Stomach (tissue), 4 donors: ENCODE results near the gene RRAGD.

Experiments
- CTCF ChIP-seq, 7 experiments: fragments of 450-650 bp in 4 of 7; fragments of 200-600 bp in 3 of 7; sonication (generic) in 3 of 7; IDR thresholded peaks; one replicate each; pipeline ENCODE4 v1.5.1; 2016 to 2019; ENCODE audit warnings: antibody characterized with exemption in 7 of 7, control low read depth in 2 of 7, mild to moderate bottlenecking in 1 of 7
- EP300 ChIP-seq: sonication (generic); formaldehyde crosslinking; IDR thresholded peaks from one replicate; pipeline ENCODE4 v1.6.1; 2017; ENCODE audit warnings: antibody characterized with exemption
- POLR2A ChIP-seq, 4 donors: fragments of 450-650 bp; IDR thresholded peaks; one replicate each; pipeline ENCODE4 v1.6.1; 2016; ENCODE audit warnings: antibody characterized with exemption in 4 of 4, control low read depth in 2 of 4, mild to moderate bottlenecking in 1 of 4, moderate library complexity in 1 of 4
- POLR2AphosphoS5 ChIP-seq, 3 donors: sonication (generic); formaldehyde crosslinking; IDR thresholded peaks; one replicate each; pipeline ENCODE4 v1.6.1; 2016; ENCODE audit warnings: antibody characterized with exemption in 3 of 3

- TF ChIP-seq POLR2AphosphoS5 (IDR thresholded peaks at IDR 0.05) (no peak), CTCF (IDR thresholded peaks at IDR 0.05) (no peak), POLR2A (IDR thresholded peaks at IDR 0.05) (no peak), EP300 (no peak)
These were observed 2.5 kb downstream of the RRAGD start for GRCh38 chr6:89409461-89410035.
